Activated T-helper 1 cell treated with Interleukin-2 at 50 U/mL for 16 hours (primary cell): ENCODE data around the gene PPFIBP1.

ENCODE experiments used
- DNase-seq: peaks from one replicate; pipeline ENCODE4 v3.0.0-alpha.2; 2020; ENCODE audit warnings: low read depth

Gene PPFIBP1

GRCh38 chr12:27513155-27513824 is 10.7 kb upstream of the PPFIBP1 start:
- DNase-seq: no peak

- DNase-seq: no peak
Observed at GRCh38 chr12:27515671-27516070, 8.3 kb upstream of the PPFIBP1 start.

- no peak for DNase-seq
Observed at GRCh38 chr12:27516625-27517024, 7.4 kb upstream of the PPFIBP1 start.

GRCh38 chr12:27517546-27517945 is 6.5 kb upstream of the PPFIBP1 start:
- no peak for DNase-seq

GRCh38 chr12:27517961-27518665 is 5.9 kb upstream of the PPFIBP1 start:
- no peak for DNase-seq

GRCh38 chr12:27521066-27521465 is 2.9 kb upstream of the PPFIBP1 start:
- no peak for DNase-seq

- DNase-seq: no peak
Observed at GRCh38 chr12:27521981-27522380, 2.0 kb upstream of the PPFIBP1 start.

GRCh38 chr12:27523305-27523641 is 733 bp upstream of the PPFIBP1 start:
- DNase-seq: no peak

- DNase-seq: no peak
Observed at GRCh38 chr12:27524494-27524835, 459 bp downstream of the PPFIBP1 start.

- no peak for DNase-seq
Observed at GRCh38 chr12:27524839-27525753, 1.1 kb downstream of the PPFIBP1 start.

GRCh38 chr12:27527512-27527911 is 3.5 kb downstream of the PPFIBP1 start:
- DNase-seq: no peak

GRCh38 chr12:27528788-27529187 is 4.8 kb downstream of the PPFIBP1 start:
- DNase-seq: no peak

GRCh38 chr12:27530157-27530922 is 6.3 kb downstream of the PPFIBP1 start:
- no peak for DNase-seq

- DNase-seq: no peak
Observed at GRCh38 chr12:27531896-27532295, 7.9 kb downstream of the PPFIBP1 start.

GRCh38 chr12:27534060-27534764 is 10.2 kb downstream of the PPFIBP1 start:
- DNase-seq: no peak

- DNase-seq: no peak
Observed at GRCh38 chr12:27534765-27535161, 10.8 kb downstream of the PPFIBP1 start.

- no peak for DNase-seq
Observed at GRCh38 chr12:27535318-27535717, 11.3 kb downstream of the PPFIBP1 start.

GRCh38 chr12:27537855-27538675 is 14.1 kb downstream of the PPFIBP1 start:
- no peak for DNase-seq

- DNase-seq: no peak
Observed at GRCh38 chr12:27539191-27539631, 15.2 kb downstream of the PPFIBP1 start.

GRCh38 chr12:27541031-27541719 is 17.2 kb downstream of the PPFIBP1 start:
- no peak for DNase-seq
